Effector CD4-positive, alpha-beta T cell (primary cell): Measurements from ENCODE around the gene ARHGAP40.
"Not testable (repeated sequence)": the region's sequence is repeated elsewhere in the genome, so short reads cannot be mapped to it uniquely, and the experiment has no call there.

ENCODE experiments used
- DNase-seq: peaks from one replicate; pipeline ENCODE4 v3.0.0-alpha.2; 2020

Gene ARHGAP40

DNA sequence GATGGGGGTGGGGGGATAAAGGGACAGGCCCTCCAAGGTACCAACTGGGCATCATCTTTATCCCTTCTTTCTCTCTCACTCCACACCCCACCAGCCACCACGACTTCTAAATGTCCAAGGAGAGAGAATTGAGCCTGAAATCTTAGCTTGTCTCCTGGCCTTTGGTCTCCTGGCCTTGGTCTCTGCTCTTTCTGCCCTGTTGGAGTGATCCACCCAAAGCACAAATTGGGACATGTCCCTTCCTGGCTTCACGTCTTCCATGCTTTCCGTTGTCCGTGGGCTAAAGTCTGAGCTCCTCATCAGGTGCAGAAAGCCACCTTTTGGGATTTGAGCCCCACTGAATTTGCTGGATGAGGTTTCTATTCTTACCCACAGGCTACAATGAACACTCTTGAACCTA, 12.3 kb upstream of the ARHGAP40 start:
- no peak for DNase-seq

GRCh38 chr20:38589967-38590675, 11.5 kb upstream of the ARHGAP40 start:
- no peak for DNase-seq

GRCh38 chr20:38590676-38591473, 10.7 kb upstream of the ARHGAP40 start:
- no peak for DNase-seq

GRCh38 chr20:38591474-38592410, 9.9 kb upstream of the ARHGAP40 start:
- no peak for DNase-seq

GRCh38 chr20:38592411-38592790, 9.2 kb upstream of the ARHGAP40 start:
- DNase-seq = not testable (repeated sequence)

DNA sequence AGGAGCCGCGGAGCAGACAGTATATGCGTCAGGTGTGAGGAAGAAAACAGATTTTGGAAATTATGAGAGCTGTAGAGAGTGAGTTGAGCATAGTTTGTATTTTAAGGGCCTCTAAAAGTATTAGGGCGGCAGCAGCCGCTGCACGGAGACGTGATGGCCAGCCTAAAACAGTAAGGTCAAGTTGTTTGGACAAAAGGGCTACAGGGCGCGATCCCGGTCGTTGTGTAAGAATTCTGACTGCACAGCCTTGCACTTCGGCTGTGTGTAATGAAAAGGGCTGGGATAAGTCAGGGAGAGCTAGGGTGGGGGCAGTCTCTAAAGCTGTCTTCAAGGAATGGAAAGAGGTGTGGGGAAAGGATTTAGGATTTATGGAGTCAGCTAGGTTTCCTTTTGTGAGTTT, 7.3 kb upstream of the ARHGAP40 start:
- not testable (repeated sequence) for DNase-seq

DNA sequence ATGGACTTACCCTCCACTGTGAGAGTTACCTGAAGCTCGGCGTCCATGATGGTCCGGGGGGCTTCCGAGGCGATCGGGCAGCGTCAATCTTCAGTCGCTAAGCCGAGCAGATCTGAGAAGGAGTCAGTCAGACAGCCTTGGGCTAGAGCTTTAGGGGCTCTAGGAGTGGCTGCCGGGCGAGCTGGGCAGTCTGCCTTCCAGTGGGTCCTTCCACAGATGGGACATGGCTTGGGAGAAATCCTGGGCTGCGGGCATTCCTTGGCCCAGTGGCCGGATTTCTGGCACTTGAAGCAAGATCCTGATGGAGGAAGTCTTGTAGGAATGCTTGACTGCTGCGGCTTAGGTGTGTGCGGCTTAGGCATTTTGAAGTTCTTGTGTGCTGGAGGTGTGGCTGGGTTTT, 5.7 kb upstream of the ARHGAP40 start:
- not testable (repeated sequence) for DNase-seq

- no peak for DNase-seq
These were observed 2.2 kb upstream of the ARHGAP40 start for GRCh38 chr20:38599410-38599882.

GRCh38 chr20:38600057-38600456, 1.6 kb upstream of the ARHGAP40 start:
- no peak for DNase-seq

GRCh38 chr20:38602185-38602581, 574 bp downstream of the ARHGAP40 start:
- no peak for DNase-seq

DNA sequence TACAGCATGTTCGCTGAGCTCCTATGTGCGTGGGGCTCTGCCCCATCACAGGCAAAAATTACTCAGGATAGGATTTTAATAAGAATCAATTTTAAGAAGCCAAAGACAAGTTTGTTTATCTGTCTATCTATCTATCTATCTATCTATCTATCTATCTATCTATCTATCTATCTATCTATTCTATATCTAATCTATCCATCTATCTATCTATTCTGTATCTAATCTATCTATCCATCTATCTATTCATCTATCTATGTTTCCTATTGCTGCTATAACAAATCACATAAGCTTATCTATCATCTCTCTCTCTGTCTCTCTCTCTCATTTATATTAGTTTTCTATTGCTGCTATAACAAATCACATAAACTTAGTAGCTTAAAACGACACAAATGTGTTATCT, 1.7 kb downstream of the ARHGAP40 start:
- no peak for DNase-seq

DNA sequence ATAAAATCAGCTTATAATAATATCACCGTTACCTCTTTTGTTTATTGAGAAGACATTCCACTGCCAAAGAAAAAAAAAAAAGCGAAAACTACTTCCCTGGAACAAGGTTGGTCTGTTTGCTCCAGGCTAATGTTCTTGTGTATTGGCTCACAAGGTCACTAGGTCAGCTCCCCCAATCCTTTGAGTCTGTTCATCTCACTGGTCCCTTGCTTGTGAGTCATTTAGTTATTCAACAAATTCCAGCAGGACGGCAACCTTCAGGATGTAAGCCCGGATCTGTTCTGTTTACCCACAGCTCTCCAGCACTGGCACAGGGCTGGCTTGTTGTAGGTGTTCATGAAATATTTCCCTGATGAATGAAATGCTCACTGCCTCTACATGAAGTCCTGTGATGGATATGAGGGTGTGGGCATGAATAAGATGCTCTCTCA, 3.3 kb downstream of the ARHGAP40 start:
- DNase-seq = no peak

DNA sequence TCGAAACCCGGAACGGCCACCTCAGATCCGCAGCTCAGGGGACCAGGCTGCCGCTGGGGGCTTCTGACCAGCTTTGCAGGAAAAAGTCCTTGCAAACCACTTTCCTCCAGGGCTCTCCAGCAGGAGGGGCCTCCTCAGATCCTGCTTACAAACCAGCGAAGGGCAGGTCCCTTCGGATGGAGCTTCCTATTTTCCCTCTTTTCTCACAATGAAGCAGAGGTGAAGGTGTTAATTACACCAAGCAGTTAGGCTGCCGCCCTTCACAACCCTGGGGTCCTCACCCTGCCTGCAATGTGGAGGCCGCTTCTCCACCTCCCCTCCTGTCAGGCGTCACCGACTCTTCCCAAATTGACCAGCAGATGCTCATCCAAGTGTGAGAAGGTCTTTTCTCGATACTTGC, 5.7 kb downstream of the ARHGAP40 start:
- DNase-seq = no peak

DNA sequence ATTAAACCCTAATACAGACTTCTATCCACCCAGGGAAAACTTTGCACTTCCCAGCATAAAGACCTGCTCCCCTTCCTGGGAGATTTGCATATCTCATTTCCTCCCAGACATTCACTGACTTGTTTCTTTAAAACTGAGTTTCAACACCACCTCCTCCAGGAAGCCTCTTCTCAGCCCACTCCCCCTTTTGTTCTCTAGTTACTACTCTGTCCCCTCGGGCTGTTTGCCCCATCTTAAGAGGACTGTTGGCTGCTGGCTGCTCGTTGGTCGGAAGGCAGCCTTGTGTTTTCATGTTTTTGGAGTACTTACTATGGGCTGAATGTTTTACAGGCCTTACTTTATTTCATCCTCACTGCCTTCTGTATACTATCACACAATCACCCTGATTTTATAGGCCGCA, 6.6 kb downstream of the ARHGAP40 start:
- no peak for DNase-seq

GRCh38 chr20:38609815-38610214, 8.2 kb downstream of the ARHGAP40 start:
- DNase-seq = no peak

GRCh38 chr20:38610521-38610920, 8.9 kb downstream of the ARHGAP40 start:
- no peak for DNase-seq

DNA sequence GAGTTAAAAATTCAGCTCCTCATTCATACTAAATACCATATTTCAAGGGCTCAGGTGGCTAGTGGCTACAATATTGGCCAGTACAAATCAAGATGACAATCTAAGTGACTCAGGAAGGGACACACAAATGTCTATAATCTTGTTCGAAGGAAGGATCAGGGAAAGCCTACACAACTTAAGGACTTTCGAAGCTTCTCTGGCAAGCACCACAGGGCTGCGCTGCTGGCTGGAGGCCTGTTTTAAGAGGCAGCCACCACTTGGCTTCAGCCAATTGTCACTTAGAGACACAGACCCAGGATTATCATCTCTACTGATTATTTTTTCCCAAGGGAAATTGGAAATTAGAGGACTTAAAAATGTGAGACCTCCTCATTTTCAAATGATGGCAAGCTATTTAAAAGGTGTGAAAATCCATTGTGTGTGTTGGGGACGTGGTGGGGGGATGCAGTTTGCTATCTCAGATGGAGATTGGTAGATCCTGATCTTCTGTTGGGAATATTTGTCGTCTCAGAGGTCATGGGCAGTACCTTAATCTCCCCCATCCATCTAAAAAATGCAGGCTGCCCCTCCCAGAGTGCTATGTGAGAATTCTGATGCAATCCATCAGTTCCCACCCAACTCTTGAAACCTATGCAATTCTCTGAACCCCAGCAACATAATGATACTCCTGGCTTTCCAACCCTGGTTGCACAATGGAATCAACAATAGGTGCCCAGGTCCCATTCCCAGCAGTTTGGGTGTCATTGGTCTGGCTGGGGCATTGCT, 11.3 kb downstream of the ARHGAP40 start:
- DNase-seq = no peak

DNA sequence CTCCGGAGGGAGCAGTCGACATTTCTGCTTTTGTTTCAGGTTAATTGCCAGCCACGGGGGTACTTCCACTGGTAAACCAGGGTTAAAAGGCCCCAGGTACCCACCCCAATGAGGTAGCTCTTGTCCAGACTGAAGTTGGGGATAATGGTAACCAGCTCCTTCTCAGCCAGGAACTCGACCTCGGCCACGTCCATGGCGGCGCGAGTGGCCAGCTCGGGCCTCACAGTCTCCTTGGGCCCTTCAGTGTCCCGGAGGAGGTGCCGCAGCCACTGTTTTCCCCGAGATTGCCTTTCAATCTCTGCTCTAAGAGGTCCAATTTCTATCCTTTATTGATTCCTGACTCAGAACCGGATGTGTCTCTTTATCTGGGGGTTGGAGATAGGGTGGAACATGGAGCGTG, 13.7 kb downstream of the ARHGAP40 start:
- DNase-seq = no peak

DNA sequence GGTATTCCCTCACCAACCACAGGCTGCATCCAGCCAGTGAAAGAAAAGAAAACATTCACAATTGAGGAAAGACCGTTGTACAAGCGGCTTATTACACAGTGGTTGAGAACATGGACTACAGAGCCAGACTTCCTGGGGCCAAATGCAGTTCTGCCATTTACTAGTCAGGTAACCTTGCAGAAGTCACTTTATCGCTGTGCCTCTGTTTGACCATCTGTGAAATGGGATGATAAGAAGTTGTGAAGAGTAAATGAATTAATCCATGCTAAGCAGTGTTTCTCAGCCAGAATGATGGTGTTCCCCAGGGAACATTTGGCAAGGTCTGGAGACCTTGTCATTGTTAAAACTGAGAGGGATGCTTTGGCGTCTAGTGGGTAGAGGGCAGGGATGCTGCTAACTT, 14.8 kb downstream of the ARHGAP40 start:
- DNase-seq = no peak

- no peak for DNase-seq
These were observed 15.6 kb downstream of the ARHGAP40 start for GRCh38 chr20:38617011-38617829.

- no peak for DNase-seq
These were observed 16.2 kb downstream of the ARHGAP40 start for GRCh38 chr20:38617830-38618196.
